Left forelimb (tissue), 1 donor: ENCODE data around the gene CYCS.
"Not testable (repeated sequence)": the region's sequence is repeated elsewhere in the genome, so short reads cannot be mapped to it uniquely, and the experiment has no call there.

Source experiments
- DNase-seq: peaks from one replicate; pipeline ENCODE4 v3.0.0-alpha.2; 2018; ENCODE audit warnings: low spot score

CYCS gene

GRCh38 chr7:25125137-25125946 is at the start of gene CYCS:
TSS of gene CYCS (minus strand) at chr7:25125260. CDS start at chr7:25124119, 1,141 bp downstream.
- DNase-seq = peak; percentile 100

GRCh38 chr7:25173184-25173583 is 48.1 kb upstream of the CYCS start:
- DNase-seq = no peak

GRCh38 chr7:25171516-25171915 is 46.5 kb upstream of the CYCS start:
- DNase-seq = no peak

- no peak for DNase-seq
These were observed 46.0 kb upstream of the CYCS start for GRCh38 chr7:25171071-25171470.

GRCh38 chr7:25169683-25170082 is 44.6 kb upstream of the CYCS start:
- DNase-seq = no peak

- DNase-seq = no peak
These were observed 43.1 kb upstream of the CYCS start for GRCh38 chr7:25168145-25168544.

GRCh38 chr7:25167262-25167843 is 42.3 kb upstream of the CYCS start:
- DNase-seq = no peak

- DNase-seq = not testable (repeated sequence)
These were observed 35.0 kb upstream of the CYCS start for GRCh38 chr7:25159983-25160596.

- DNase-seq = no peak
These were observed 33.9 kb upstream of the CYCS start for GRCh38 chr7:25158966-25159365.

- DNase-seq = no peak
These were observed 26.7 kb upstream of the CYCS start for GRCh38 chr7:25151773-25152172.

- DNase-seq = no peak
These were observed 24.8 kb upstream of the CYCS start for GRCh38 chr7:25149836-25150235.

GRCh38 chr7:25148772-25149575 is 23.9 kb upstream of the CYCS start:
- DNase-seq = no peak

- DNase-seq = no peak
These were observed 18.7 kb upstream of the CYCS start for GRCh38 chr7:25143763-25144162.

- DNase-seq = no peak
These were observed 14.5 kb upstream of the CYCS start for GRCh38 chr7:25139536-25139935.

- no peak for DNase-seq
These were observed 9.4 kb upstream of the CYCS start for GRCh38 chr7:25134358-25135010.

GRCh38 chr7:25132430-25132829 is 7.4 kb upstream of the CYCS start:
- no peak for DNase-seq

- no peak for DNase-seq
These were observed 1.7 kb upstream of the CYCS start for GRCh38 chr7:25126751-25127150.

- no peak for DNase-seq
These were observed 459 bp downstream of the CYCS start for GRCh38 chr7:25124465-25125136.

- no peak for DNase-seq
These were observed 2.7 kb downstream of the CYCS start for GRCh38 chr7:25122373-25122772.

- no peak for DNase-seq
These were observed 3.5 kb downstream of the CYCS start for GRCh38 chr7:25121599-25121998.

- DNase-seq = no peak
These were observed 6.0 kb downstream of the CYCS start for GRCh38 chr7:25119102-25119501.
